Gastrocnemius medialis (tissue), 4 donors: ENCODE data around the gene ZNF396. TPM values are rescaled to one million over a fixed set of nuclear protein-coding genes. Genes with fewer than 3 reads are reported as not detected.
A peak's percentile ranks its signal among the peaks of the same experiment; 100 is the strongest.

ENCODE experiments used
- ATAC-seq, 2 donors: fragments of 150-250 bp; one replicate each; pipeline ENCODE4 v1.9.1; 2016
- DNase-seq, 2 donors: peaks; one replicate each; pipeline ENCODE4 v3.0.0-alpha.2; 2019
- H3K27ac ChIP-seq, 4 donors: fragments of 200-600 bp; sonication (generic); 1 replicate in 1 of 4; 2 replicates in 3 of 4; pipeline ENCODE4 v1.5.1; 2016 to 2018; ENCODE audit warnings: mild to moderate bottlenecking in 2 of 4, moderate library complexity in 1 of 4
- H3K27me3 ChIP-seq, 3 donors: fragments of 200-600 bp; sonication (generic) in 2 of 3; 1 replicate in 1 of 3; 2 replicates in 2 of 3; pipeline versions ENCODE4 v1.5.1 to v1.6.0; 2016 to 2019; ENCODE audit warnings: mild to moderate bottlenecking in 1 of 3, moderate library complexity in 1 of 3
- H3K36me3 ChIP-seq, 2 donors: fragments of 200-600 bp; sonication (generic) in 1 of 2; one replicate each; pipeline ENCODE4 v1.5.1; 2017 to 2018
- H3K4me1 ChIP-seq, 2 donors: fragments of 200-600 bp; sonication (generic) in 1 of 2; one replicate each; pipeline ENCODE4 v1.5.1; 2016 to 2017; ENCODE audit warnings: mild to moderate bottlenecking in 2 of 2
- H3K4me3 ChIP-seq, 4 donors: fragments of 200-600 bp; sonication (generic) in 3 of 4; 1 replicate in 1 of 4; 2 replicates in 3 of 4; pipeline ENCODE4 v1.5.1; 2016 to 2019; ENCODE audit warnings: mild to moderate bottlenecking in 2 of 4
- H3K9me3 ChIP-seq, 3 donors: fragments of 200-600 bp; sonication (generic) in 2 of 3; 1 replicate in 1 of 3; 2 replicates in 2 of 3; pipeline ENCODE4 v1.5.1; 2016 to 2019
- CTCF ChIP-seq, 5 experiments: fragments of 450-650 bp in 3 of 5; fragments of 200-600 bp in 2 of 5; sonication (generic) in 2 of 5; IDR thresholded peaks in 4 of 5; conservative IDR thresholded peaks in 1 of 5; 1 replicate in 4 of 5; 2 replicates in 1 of 5; pipeline ENCODE4 v1.5.1; 2016 to 2019; ENCODE audit warnings: antibody characterized with exemption in 5 of 5, mild to moderate bottlenecking in 3 of 5, moderate library complexity in 3 of 5
- POLR2A ChIP-seq, 2 donors: fragments of 450-650 bp; IDR thresholded peaks; one replicate each; pipeline ENCODE4 v1.6.1; 2017; ENCODE audit warnings: antibody characterized with exemption in 2 of 2, mild to moderate bottlenecking in 2 of 2, moderate library complexity in 2 of 2
- in situ Hi-C, 4 donors: fragments of 200-750 bp; cut with MboI; loops; one replicate each; pipeline versions ENCODE4 v1.15.0 to v1.8.0; 2017; ENCODE audit warnings: low sequenced_read_pairs in 4 of 4
- intact Hi-C: fragments of 100-400 bp; cut with DNase I; formaldehyde crosslinking; loops from one replicate; pipeline ENCODE4 v1.15.1; 2023; ENCODE audit warnings: low total_unique reads
- total RNA-seq, 4 donors: library from RNA; depleted of rRNA; stranded (reverse); fragments of >200 nt; gene quantifications; one replicate each; pipeline versions ENCODE4 v1.1.0 to v1.2.3, GENCODE V29; 2016

The ZNF396 gene
- total RNA-seq, 4 donors from 2014 or later, result 0.29 to 0.92 (median 0.63) TPM

DNA sequence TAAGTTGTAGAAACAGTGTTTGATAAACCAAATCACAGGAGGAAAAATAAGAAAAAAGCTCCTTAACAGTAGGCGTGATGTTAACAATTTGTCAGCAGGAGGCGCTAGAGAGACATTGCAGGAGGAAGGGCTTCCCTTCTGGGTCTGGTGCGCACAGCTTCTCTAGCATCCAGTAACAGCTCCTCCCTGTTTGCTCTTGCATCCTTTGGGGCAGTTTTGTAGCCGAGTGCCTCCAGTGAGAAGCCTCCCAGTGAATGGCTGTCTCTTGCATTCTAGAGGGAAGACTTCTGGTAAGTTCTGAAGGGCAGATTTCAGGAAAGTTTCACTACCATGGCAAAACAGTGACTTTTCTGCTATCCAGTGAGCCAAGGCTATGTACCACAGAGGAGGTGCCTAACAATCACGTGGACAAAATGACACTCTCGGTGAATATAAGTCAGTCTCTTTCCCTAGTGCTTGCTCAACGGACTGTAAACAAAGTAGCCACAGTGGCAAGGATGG, 9.5 kb upstream of the ZNF396 start:
- no peaks in the 10 kb centered on the region for H3K27me3 ChIP-seq
- no peaks in the 10 kb centered on the region for H3K4me1 ChIP-seq
- H3K27ac ChIP-seq, result no peak overlapping the region
- no peak overlapping the region for H3K4me3 ChIP-seq
- peak; percentile 38 to 84 (median 55) for TF ChIP-seq CTCF (IDR thresholded peaks at IDR 0.05 in 4 of 5, conservative IDR thresholded peaks at IDR 0.05 in 1 of 5)
- no peak for TF ChIP-seq POLR2A (IDR thresholded peaks at IDR 0.05)
- DNase-seq (peak in 1 of 2 donors; percentile 26), ATAC-seq (peak in 1 of 2 donors; percentile 70)
- in situ Hi-C loops, result loop anchor here in 1 of 4 donors (25.0 kb wide), 1 partner anchor 576 kb away; the partner anchor contains the start of gene RMP24
- no peaks in the 10 kb centered on the region for H3K36me3 ChIP-seq
- intact Hi-C loops, result no loop called here
- no peaks in the 10 kb centered on the region for H3K9me3 ChIP-seq

- ATAC-seq (no peak), DNase-seq (no peak)
- TF ChIP-seq CTCF (IDR thresholded peaks at IDR 0.05 in 4 of 5, conservative IDR thresholded peaks at IDR 0.05 in 1 of 5) (no peak), POLR2A (IDR thresholded peaks at IDR 0.05) (no peak)
- Histone ChIP-seq H3K4me1 (no peaks in the 10 kb centered on the region), H3K4me3 (no peak overlapping the region), H3K36me3 (no peaks in the 10 kb centered on the region), H3K27me3 (peaks cover 0 to 8% (median 4%) of the 10 kb centered on the region in 3 donors), H3K27ac (no peak overlapping the region), H3K9me3 (no peaks in the 10 kb centered on the region)
- intact Hi-C loops, result no loop called here
- in situ Hi-C loops, result loop anchor here in 1 of 4 donors (25.0 kb wide), 1 partner anchor 579 kb away; the partner anchor contains the start of gene RMP24
Observed at GRCh38 chr18:35383136-35383535, 6.0 kb upstream of the ZNF396 start.

DNA sequence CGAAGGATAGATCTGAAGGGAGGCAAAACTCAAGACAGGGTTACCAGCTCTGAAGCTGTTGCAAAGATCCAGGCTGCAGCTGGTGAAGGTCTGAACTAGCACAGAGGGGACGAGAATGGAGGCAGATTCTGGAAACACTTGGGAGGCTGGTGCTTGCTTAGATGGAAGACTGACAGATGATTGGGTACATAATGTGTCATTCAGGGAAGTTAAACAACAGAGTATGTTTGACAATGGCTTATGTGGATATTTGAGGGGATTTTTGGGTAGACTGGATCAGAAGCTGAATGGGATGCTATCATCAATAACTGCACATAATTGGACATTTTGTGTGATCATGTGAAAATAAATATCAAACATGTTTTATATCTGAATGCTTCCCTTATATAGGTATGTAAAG, 2.3 kb upstream of the ZNF396 start:
- no peak for ATAC-seq
- H3K4me1 ChIP-seq, result peaks cover 5 to 9% of the 10 kb centered on the region in 2 donors
- no peaks in the 10 kb centered on the region for H3K36me3 ChIP-seq
- in situ Hi-C loops (loop anchor here in 1 of 4 donors (25.0 kb wide), 1 partner anchor 583 kb away; the partner anchor contains the start of gene RMP24), intact Hi-C loops (no loop called here)
- no peak overlapping the region for H3K4me3 ChIP-seq
- DNase-seq, result no peak
- H3K27me3 ChIP-seq, result peaks cover 11 to 16% (median 15%) of the 10 kb centered on the region in 3 donors
- no peak for TF ChIP-seq CTCF (IDR thresholded peaks at IDR 0.05 in 4 of 5, conservative IDR thresholded peaks at IDR 0.05 in 1 of 5)
- no peak for TF ChIP-seq POLR2A (IDR thresholded peaks at IDR 0.05)
- no peaks in the 10 kb centered on the region for H3K9me3 ChIP-seq
- no peak overlapping the region for H3K27ac ChIP-seq

DNA sequence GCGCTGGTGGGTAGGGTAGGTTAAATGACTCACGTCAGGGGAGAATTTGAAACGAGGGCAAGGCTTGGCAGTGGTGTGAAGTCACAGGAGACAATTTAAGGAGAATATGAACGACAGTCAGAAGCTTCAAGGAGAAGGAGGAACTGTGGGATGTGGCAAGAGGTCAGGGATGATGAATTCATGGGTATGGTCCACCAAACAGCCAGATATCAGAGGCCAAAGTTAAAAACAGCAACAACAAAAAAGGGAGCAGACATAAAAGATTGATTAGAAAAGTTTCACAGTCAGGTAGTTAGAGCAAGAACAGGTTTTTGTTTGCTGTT, 1.4 kb upstream of the ZNF396 start:
- in situ Hi-C loops, result loop anchor here in 1 of 4 donors (25.0 kb wide), 1 partner anchor 584 kb away; the partner anchor contains the start of gene RMP24
- no peak for ATAC-seq
- Histone ChIP-seq H3K4me1 (peaks cover 5 to 9% of the 10 kb centered on the region in 2 donors), H3K4me3 (no peak overlapping the region), H3K36me3 (no peaks in the 10 kb centered on the region), H3K27ac (no peak overlapping the region), H3K9me3 (no peaks in the 10 kb centered on the region), H3K27me3 (peaks cover 11 to 16% (median 15%) of the 10 kb centered on the region in 3 donors)
- DNase-seq, result no peak
- intact Hi-C loops, result no loop called here
- TF ChIP-seq CTCF (IDR thresholded peaks at IDR 0.05 in 4 of 5, conservative IDR thresholded peaks at IDR 0.05 in 1 of 5), result no peak
- no peak for TF ChIP-seq POLR2A (IDR thresholded peaks at IDR 0.05)
